CD4-positive, alpha-beta T cell treated with Interleukin-4 for 1 hour (primary cell): ENCODE data around the gene NOTUM.
"Not testable (repeated sequence)": the region's sequence is repeated elsewhere in the genome, so short reads cannot be mapped to it uniquely, and the experiment has no call there.

Source experiments
- DNase-seq, 2 donors: peaks; one replicate each; pipeline ENCODE4 v3.0.0-alpha.2; 2020 to 2022

NOTUM gene

GRCh38 chr17:81996232-81996756 lies 35.3 kb upstream of the NOTUM start:
- no peak for DNase-seq

- no peak for DNase-seq
Observed at GRCh38 chr17:81995463-81996231, 34.7 kb upstream of the NOTUM start.

- no peak for DNase-seq
Observed at GRCh38 chr17:81994593-81995462, 33.8 kb upstream of the NOTUM start.

GRCh38 chr17:81993729-81994592 lies 33.0 kb upstream of the NOTUM start:
- no peak for DNase-seq

GRCh38 chr17:81992306-81993102 lies 31.5 kb upstream of the NOTUM start:
- DNase-seq, result no peak

- DNase-seq, result no peak
Observed at GRCh38 chr17:81991684-81992305, 30.8 kb upstream of the NOTUM start.

- DNase-seq, result no peak
Observed at GRCh38 chr17:81990836-81991683, 30.1 kb upstream of the NOTUM start.

- DNase-seq, result no peak
Observed at GRCh38 chr17:81987161-81987770, 26.3 kb upstream of the NOTUM start.

- no peak for DNase-seq
Observed at GRCh38 chr17:81986606-81987005, 25.6 kb upstream of the NOTUM start.

GRCh38 chr17:81984773-81985410 lies 23.9 kb upstream of the NOTUM start:
- DNase-seq, result no peak

- DNase-seq, result no peak
Observed at GRCh38 chr17:81983639-81984373, 22.8 kb upstream of the NOTUM start.

- DNase-seq, result no peak
Observed at GRCh38 chr17:81983011-81983638, 22.1 kb upstream of the NOTUM start.

GRCh38 chr17:81981511-81981910 lies 20.5 kb upstream of the NOTUM start:
- DNase-seq, result not testable (repeated sequence)

GRCh38 chr17:81980707-81981343 lies 19.8 kb upstream of the NOTUM start:
- DNase-seq, result peak in 1 of 2 donors; percentile 24

GRCh38 chr17:81980122-81980521 lies 19.1 kb upstream of the NOTUM start:
- no peak for DNase-seq

- DNase-seq, result no peak
Observed at GRCh38 chr17:81978524-81979298, 17.7 kb upstream of the NOTUM start.
